K562 (cell line): ENCODE measurements around the gene SGCB.

Experiments
- BCLAF1 ChIP-seq, 2 experiments: fragments of 450-650 bp in 1 of 2; IDR thresholded peaks; 2 replicates each; pipeline ENCODE4 v1.6.1; 2011 to 2017; ENCODE audit warnings: low read depth in 2 of 2, antibody characterized with exemption in 1 of 2, borderline replicate concordance in 1 of 2, low read length in 1 of 2, mild to moderate bottlenecking in 1 of 2, mixed read lengths in 1 of 2; ENCODE audit not compliant: control insufficient read depth in 1 of 2
- CBX2 ChIP-seq: fragments of 200-600 bp; sonication (generic); IDR thresholded peaks from one replicate; pipeline ENCODE4 v1.6.1; 2012; ENCODE audit warnings: mild to moderate bottlenecking, low read length, inconsistent platforms; ENCODE audit not compliant: insufficient read depth, poor library complexity, severe bottlenecking
- FIP1L1 ChIP-seq: fragments of 200-400 bp; formaldehyde crosslinking; IDR thresholded peaks from 2 replicates; pipeline ENCODE4 v1.6.1; 2018; ENCODE audit warnings: mild to moderate bottlenecking, low read depth, low read length; ENCODE audit not compliant: poor library complexity, severe bottlenecking
- KDM1A ChIP-seq, 2 experiments: fragments of 450-650 bp; IDR thresholded peaks; 2 replicates each; pipeline ENCODE4 v1.6.1; 2016; ENCODE audit warnings: mild to moderate bottlenecking in 2 of 2
- KLF1 ChIP-seq: fragments of 450-650 bp; IDR thresholded peaks from 2 replicates; pipeline ENCODE4 v1.6.1; 2016; ENCODE audit warnings: missing genetic modification characterization, missing compliant biosample characterization
- POLR2A ChIP-seq: fragments of 450-650 bp; conservative IDR thresholded peaks from 2 replicates; pipeline ENCODE4 v1.6.1; 2016
- REST ChIP-seq, 2 experiments: fragments of 450-650 bp; formaldehyde crosslinking in 1 of 2; IDR thresholded peaks; 2 replicates each; pipeline versions ENCODE4 v1.4.0 to v1.6.1; 2014 to 2020; ENCODE audit warnings: mild to moderate bottlenecking in 2 of 2, borderline replicate concordance in 1 of 2, low read depth in 1 of 2
- SMARCC2 ChIP-seq: fragments of 450-650 bp; IDR thresholded peaks from 2 replicates; pipeline ENCODE4 v1.6.1; 2017; ENCODE audit warnings: antibody characterized with exemption, moderate library complexity, mild to moderate bottlenecking, low read depth
- TFE3 ChIP-seq: fragments of 450-650 bp; formaldehyde crosslinking; IDR thresholded peaks from 2 replicates; pipeline ENCODE4 v1.4.0; 2020; ENCODE audit warnings: mild to moderate bottlenecking, mixed read lengths
- ZBTB7A ChIP-seq: IDR thresholded peaks from 2 replicates; pipeline ENCODE4 v1.6.1; 2011; ENCODE audit warnings: low read depth, mild to moderate bottlenecking, low read length, moderate library complexity, borderline replicate concordance; ENCODE audit not compliant: control insufficient read depth
- ZNF584 ChIP-seq: fragments of 200-800 bp; sonication (Bioruptor generic); IDR thresholded peaks from 2 replicates; pipeline ENCODE4 v1.6.1; 2016; ENCODE audit warnings: low read depth, mild to moderate bottlenecking, missing genetic modification characterization, missing compliant biosample characterization

GRCh38 chr4:52079659-52080058 lies 41.6 kb upstream of the SGCB start:
- TF ChIP-seq SMARCC2: no peak
- no peak for TF ChIP-seq REST (IDR thresholded peaks at IDR 0.05; ENCODE audit: borderline replicate concordance)
- no peak for TF ChIP-seq REST (CRISPR knock-in tag; IDR thresholded peaks at IDR 0.05; ENCODE audit: low read depth)
- TF ChIP-seq POLR2A: no peak
- TF ChIP-seq CBX2: no peak
- no peak for TF ChIP-seq KLF1 (tag)
- no peak for TF ChIP-seq ZBTB7A
- no peak for TF ChIP-seq BCLAF1 (IDR thresholded peaks at IDR 0.05; ENCODE audit: borderline replicate concordance in 1 of 2, control insufficient read depth in 1 of 2, low read depth in 2 of 2, low read length in 1 of 2)
- no peak for TF ChIP-seq TFE3
- no peak for TF ChIP-seq KDM1A (IDR thresholded peaks at IDR 0.05)
- TF ChIP-seq ZNF584 (CRISPR knock-in tag): no peak
- TF ChIP-seq FIP1L1: no peak
